ENCODE results near the gene E2F4. TPM values are rescaled to one million over a fixed set of nuclear protein-coding genes. Genes with fewer than 3 reads are reported as not detected.
A peak's percentile ranks its signal among the peaks of the same experiment; 100 is the strongest.

The E2F4 gene
- total and polyA plus RNA-seq, 7 donors = 40.0 to 85.9 (median 69.8) TPM

GRCh38 chr16:67193536-67193935 lies 1.6 kb downstream of the E2F4 start:
- Histone ChIP-seq H3K4me1 (peaks cover 1 to 30% (median 27%) of the 10 kb centered on the region in 4 donors), H3K4me3 (peak overlapping the region in 1 of 4 donors; percentile 92), H3K27me3 (no peaks in the 10 kb centered on the region), H3K36me3 (peaks cover 33 to 53% (median 42%) of the 10 kb centered on the region in 4 donors), H3K9me3 (no peaks in the 10 kb centered on the region), H3K27ac (no peak overlapping the region)
- no peak for DNase-seq
- TF ChIP-seq CTCF (IDR thresholded peaks at IDR 0.05) = no peak
- no peak for TF ChIP-seq POLR2A (IDR thresholded peaks at IDR 0.05)
- no peak for TF ChIP-seq POLR2AphosphoS5 (IDR thresholded peaks at IDR 0.05)
- no peak for TF ChIP-seq EP300 (IDR thresholded peaks at IDR 0.05)
- intact Hi-C loops (cut with DNase I) = loop anchor here (2.0 kb wide), 1 partner anchor 33 kb away; the partner anchor contains the start of gene TMEM208

GRCh38 chr16:67194260-67194659 lies 2.3 kb downstream of the E2F4 start:
- Histone ChIP-seq H3K27ac (no peak overlapping the region), H3K36me3 (peaks cover 33 to 53% (median 42%) of the 10 kb centered on the region in 4 donors), H3K9me3 (no peaks in the 10 kb centered on the region), H3K4me1 (peaks cover 1 to 34% (median 31%) of the 10 kb centered on the region in 4 donors), H3K27me3 (no peaks in the 10 kb centered on the region), H3K4me3 (no peak overlapping the region)
- WGBS, 2 donors = 81 to 91% methylated on average over 6 of the region's 6 CpGs
- no peak for TF ChIP-seq EP300 (IDR thresholded peaks at IDR 0.05)
- no peak for TF ChIP-seq POLR2A (IDR thresholded peaks at IDR 0.05)
- no peak for TF ChIP-seq POLR2AphosphoS5 (IDR thresholded peaks at IDR 0.05)
- no peak for TF ChIP-seq CTCF (IDR thresholded peaks at IDR 0.05)
- DNase-seq = no peak
- intact Hi-C loops (cut with DNase I) = no loop called here

GRCh38 chr16:67195676-67196075 lies 3.7 kb downstream of the E2F4 start:
- no peak for DNase-seq
- no peak overlapping the region for H3K4me3 ChIP-seq
- intact Hi-C loops (cut with DNase I) = no loop called here
- peaks cover 1 to 38% (median 35%) of the 10 kb centered on the region in 4 donors for H3K4me1 ChIP-seq
- WGBS, 2 donors = 84 to 92% methylated on average over 5 of the region's 5 CpGs
- no peak overlapping the region for H3K27ac ChIP-seq
- H3K27me3 ChIP-seq = no peaks in the 10 kb centered on the region
- H3K9me3 ChIP-seq = no peaks in the 10 kb centered on the region
- peaks cover 33 to 53% (median 42%) of the 10 kb centered on the region in 4 donors for H3K36me3 ChIP-seq
- no peak for TF ChIP-seq POLR2AphosphoS5 (IDR thresholded peaks at IDR 0.05)
- TF ChIP-seq EP300 (IDR thresholded peaks at IDR 0.05) = no peak
- TF ChIP-seq POLR2A (IDR thresholded peaks at IDR 0.05) = no peak
- TF ChIP-seq CTCF (IDR thresholded peaks at IDR 0.05) = no peak

- H3K4me3 ChIP-seq = no peak overlapping the region
- 97% methylated on average over 1 of the region's 1 CpG for WGBS, 2 donors
- no peaks in the 10 kb centered on the region for H3K27me3 ChIP-seq
- H3K9me3 ChIP-seq = no peaks in the 10 kb centered on the region
- DNase-seq = no peak
- intact Hi-C loops (cut with DNase I) = no loop called here
- TF ChIP-seq POLR2A (IDR thresholded peaks at IDR 0.05) = no peak
- no peak for TF ChIP-seq EP300 (IDR thresholded peaks at IDR 0.05)
- TF ChIP-seq POLR2AphosphoS5 (IDR thresholded peaks at IDR 0.05) = no peak
- TF ChIP-seq CTCF (IDR thresholded peaks at IDR 0.05) = no peak
- H3K4me1 ChIP-seq = peaks cover 1 to 32% (median 28%) of the 10 kb centered on the region in 4 donors
- peaks cover 33 to 59% (median 45%) of the 10 kb centered on the region in 4 donors for H3K36me3 ChIP-seq
- H3K27ac ChIP-seq = no peak overlapping the region
Measured at GRCh38 chr16:67196881-67197280, 4.9 kb downstream of the E2F4 start.

GRCh38 chr16:67197704-67198103 lies 5.7 kb downstream of the E2F4 start:
- intact Hi-C loops (cut with DNase I) = no loop called here
- H3K36me3 ChIP-seq = peaks cover 33 to 63% (median 48%) of the 10 kb centered on the region in 4 donors
- no peak for TF ChIP-seq EP300 (IDR thresholded peaks at IDR 0.05)
- TF ChIP-seq POLR2AphosphoS5 (IDR thresholded peaks at IDR 0.05) = no peak
- no peak for TF ChIP-seq CTCF (IDR thresholded peaks at IDR 0.05)
- TF ChIP-seq POLR2A (IDR thresholded peaks at IDR 0.05) = no peak
- H3K9me3 ChIP-seq = no peaks in the 10 kb centered on the region
- no peak overlapping the region for H3K4me3 ChIP-seq
- H3K4me1 ChIP-seq = peaks cover under 1 to 28% (median 24%) of the 10 kb centered on the region in 4 donors
- DNase-seq = no peak
- H3K27ac ChIP-seq = no peak overlapping the region
- WGBS, 2 donors = 61 to 84% methylated on average over 6 of the region's 6 CpGs
- no peaks in the 10 kb centered on the region for H3K27me3 ChIP-seq
